ENCODE results near the gene HEATR5A.

DNA sequence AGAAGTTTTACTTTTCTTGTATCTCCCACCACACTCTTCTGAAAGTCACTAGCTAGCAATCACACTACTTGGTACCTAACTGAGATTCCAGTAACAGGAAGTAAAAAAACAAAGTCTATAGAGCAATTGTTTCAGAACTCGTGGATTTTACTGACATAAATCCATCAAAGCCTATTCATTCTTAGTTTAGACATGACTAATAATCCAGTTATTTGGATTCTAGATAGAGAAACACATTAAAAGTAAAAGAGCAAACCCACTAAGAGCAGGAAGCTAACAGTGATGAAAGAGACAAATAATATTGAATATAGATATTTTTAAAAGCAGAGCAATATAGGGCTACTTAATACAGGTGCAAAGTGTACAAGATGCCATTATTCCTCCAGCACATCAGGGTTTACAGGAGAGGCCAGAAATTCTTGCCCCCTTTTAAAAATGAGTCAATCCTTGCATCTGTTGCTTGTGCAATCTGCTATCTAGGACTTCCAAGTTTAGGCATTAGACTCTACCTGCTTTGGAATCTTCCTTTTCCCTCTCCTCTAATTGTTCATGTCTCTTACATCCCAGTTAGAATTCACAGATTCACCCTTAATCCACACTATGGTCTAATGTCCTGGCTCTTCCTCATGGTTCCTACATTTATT, 6.0 kb downstream of the HEATR5A start:
- TF ChIP-seq POLR2A (IDR thresholded peaks at IDR 0.05) = no peak
- TF ChIP-seq, protein P1, sequence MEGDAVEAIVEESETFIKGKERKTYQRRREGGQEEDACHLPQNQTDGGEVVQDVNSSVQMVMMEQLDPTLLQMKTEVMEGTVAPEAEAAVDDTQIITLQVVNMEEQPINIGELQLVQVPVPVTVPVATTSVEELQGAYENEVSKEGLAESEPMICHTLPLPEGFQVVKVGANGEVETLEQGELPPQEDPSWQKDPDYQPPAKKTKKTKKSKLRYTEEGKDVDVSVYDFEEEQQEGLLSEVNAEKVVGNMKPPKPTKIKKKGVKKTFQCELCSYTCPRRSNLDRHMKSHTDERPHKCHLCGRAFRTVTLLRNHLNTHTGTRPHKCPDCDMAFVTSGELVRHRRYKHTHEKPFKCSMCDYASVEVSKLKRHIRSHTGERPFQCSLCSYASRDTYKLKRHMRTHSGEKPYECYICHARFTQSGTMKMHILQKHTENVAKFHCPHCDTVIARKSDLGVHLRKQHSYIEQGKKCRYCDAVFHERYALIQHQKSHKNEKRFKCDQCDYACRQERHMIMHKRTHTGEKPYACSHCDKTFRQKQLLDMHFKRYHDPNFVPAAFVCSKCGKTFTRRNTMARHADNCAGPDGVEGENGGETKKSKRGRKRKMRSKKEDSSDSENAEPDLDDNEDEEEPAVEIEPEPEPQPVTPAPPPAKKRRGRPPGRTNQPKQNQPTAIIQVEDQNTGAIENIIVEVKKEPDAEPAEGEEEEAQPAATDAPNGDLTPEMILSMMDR (IDR thresholded peaks at IDR 0.05 in 8 of 11, conservative IDR thresholded peaks at IDR 0.05 in 3 of 11) = no peak
